ENCODE data around the gene PKN3.
"Not testable (repeated sequence)": the region's sequence is repeated elsewhere in the genome, so short reads cannot be mapped to it uniquely, and the experiment has no call there.

PKN3 gene

DNA sequence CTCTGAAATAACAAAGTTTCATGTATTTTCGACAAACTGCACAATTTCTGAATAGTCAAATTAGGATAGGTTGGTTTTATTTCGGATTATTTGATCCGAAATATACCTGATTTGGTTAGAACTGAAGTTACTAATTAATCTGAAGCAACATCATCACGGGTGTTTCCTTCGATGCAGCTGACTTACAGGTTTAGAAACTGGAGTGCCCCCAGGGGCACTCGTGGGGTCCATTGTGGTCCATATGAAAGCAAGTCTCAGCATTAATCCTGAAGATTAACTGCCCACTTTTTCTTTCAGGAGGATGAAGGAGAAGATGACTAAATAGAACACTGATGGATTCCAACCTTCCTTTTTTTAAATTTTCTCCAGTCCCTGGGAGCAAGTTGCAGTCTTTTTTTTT is 8.0 kb upstream of the PKN3 start:
- DNase-seq: no peak

DNA sequence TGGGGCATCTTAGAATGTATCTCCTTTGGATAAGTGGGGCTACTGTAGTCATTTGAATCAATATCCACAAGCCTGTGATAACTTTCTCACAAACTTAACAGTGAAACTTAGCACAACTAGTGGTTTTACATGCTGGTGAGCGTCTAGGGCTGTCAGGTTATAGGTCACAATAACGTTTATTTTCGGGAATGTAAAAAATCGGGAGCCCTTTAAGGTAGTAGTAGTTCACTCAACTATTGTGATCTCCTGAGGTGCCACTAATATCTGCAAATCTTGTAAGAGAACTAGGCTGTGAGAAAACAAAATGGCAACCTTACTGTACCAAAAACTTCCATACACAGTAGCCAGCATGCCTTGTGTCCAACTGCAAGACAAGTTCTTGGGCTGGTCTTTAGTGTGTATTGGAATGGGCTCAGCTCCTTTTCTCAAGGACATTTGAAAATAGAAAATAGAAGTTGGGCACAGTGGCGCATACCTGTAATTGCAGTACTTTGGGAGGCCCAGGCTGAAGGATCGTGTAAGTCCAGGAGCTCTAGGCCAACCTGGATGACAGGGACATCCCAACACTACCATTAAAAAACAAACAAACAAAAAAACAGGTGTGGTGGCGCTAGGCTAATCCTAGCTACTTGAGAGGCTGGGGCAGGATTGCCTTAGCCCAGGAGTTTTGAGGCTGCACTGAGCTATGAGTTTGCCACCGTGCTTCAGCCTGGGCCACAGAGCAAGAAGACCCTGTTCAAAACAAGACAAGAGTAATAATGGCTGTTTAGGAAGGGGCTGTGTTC is 5.2 kb upstream of the PKN3 start:
- DNase-seq: no peak

DNA sequence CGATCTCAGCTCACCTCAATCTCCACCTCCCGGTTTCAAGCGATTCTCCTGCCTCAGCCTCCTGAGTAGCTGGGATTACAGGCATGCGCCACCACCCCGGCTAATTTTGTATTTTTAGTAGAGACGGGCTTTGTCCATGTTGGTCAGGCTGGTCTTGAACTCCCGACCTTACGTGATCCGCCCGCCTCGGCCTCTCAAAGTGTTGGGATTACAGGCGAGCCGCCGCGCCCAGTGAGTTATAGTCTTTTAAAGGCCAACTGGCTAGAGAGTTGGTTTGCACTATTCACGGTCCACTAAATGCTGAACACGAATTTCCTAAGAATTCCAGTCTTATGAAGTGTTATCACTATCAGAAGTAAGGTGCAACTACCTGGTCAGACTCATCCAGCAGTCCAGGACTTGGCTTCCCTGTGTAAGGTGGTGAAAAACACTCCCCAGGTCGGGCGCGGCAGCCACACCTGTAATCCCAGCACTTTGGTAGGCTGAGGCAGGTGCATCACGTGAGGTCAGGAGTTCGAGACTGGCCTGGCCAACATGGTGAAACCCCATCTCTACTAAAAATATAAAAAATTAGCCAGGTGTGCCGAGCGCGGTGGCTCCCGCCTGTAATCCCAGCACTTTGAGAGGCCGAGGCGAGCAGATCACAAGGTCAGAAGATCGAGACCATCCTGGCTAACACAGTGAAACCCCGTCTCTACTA is 3.1 kb upstream of the PKN3 start:
- not testable (repeated sequence) for DNase-seq

DNA sequence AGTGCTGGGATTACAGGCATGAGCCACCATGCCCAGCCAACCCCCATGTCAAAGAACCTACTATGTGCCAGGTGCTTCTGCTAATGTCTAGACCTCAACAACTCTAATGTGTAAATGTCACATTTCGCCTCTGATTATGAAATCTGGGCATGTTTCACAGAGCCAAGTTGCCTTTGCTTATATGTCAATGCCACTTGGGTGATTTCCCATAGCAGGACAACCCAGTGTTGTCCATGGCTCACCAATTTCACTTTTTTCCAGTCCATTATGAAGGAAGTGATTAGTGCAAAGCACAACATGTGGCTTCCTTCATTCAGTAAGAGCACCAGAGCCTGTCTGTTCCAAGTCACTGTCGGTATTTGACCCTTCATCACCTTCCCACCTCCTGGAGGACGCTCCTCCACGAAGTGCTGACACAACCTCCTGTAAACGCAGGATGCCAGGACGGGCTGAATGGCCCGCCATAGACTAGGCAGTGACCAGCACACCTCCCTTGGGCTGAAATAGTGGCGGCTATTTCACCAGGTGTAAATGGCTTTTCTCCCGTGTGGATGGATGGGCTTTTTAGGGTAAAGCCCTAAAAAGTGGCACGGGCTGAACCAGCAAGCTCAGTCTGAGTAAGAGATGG is 962 bp upstream of the PKN3 start:
- no peak for DNase-seq

DNA sequence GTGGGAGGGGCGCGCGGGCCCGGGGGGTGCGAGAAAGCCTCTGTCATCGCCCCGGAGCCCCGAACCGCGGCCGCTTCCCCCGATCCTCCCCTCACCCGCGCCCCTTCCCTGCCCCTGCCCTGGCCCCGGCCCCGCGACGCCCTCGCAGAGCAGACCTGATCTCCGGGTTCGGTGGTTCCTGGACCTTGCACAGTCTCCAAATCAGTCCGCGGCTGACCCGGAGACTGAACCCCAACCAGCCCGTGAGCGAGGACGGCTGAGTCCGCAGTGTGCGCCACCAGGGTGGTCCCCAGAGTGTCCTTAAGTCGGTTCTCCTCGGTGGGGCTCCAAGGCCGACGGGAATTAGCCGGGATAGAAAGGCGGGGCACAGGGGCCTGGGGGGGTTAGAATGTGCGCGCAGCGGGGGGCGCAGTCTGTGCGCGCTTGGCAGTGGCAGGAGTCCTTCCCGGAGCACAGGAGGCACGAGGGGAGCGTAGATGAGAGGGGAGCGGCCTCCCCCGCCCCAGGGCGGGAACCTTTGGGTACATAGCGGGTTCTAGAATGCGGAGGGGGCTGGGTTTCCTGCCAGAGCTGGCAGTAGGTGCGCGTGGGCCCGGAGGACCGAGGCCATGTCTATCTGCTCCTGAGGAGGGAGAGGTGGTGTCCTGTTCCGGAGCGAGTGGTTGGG is 779 bp downstream of the PKN3 start:
- no peak for DNase-seq

DNA sequence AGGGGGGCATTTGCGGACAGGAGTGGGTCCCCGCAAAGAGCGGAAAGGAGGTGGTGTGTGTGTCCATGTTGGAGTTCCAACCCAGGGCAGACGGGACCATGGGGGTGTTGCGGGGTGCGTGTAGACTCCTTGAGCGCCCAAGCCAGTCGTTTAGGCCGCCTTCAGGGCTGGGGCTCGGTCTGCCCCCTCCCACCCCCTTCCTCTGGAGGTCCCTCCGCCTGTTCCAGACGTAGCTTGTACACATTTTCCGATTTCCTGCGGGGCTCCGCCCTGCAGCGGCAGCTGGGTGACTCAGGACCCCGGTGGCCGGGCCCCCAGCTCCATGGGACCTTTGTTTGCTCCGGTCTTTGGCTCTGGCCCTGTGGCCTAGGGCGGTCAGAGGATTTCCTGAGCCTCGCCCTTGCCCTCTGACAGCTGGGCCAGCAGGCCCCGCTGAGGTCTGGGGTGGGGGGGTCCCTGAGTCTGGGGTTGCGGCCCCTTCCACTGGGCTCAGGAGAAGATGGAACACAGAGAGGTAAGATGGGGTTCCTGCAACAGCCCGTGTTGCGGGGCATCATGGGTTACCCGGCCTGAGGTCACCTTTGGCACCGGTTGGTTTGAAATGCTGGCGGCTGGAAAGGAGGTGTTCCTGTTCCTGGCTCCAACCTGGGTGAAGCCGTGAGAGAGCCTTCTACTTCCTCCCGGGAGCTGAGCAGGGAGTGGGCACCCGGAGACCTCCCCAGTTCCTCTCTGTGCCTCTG is 1.5 kb downstream of the PKN3 start:
- DNase-seq: no peak

DNA sequence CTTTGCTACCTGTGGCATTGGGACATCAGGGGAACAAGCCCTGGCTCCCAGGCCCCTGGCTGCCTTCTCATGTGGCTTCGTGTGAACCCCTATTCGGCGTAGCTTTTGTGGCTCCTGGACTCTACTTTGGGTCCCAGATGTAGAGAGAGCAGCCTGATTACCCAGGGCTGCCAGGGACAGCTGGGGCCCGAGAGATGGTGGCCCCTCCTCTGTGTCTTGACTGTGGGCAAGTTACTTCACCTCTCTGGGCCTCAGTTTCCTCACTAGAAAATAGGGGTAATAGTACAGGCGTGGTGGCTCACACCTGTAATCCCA is 2.0 kb downstream of the PKN3 start:
- no peak for DNase-seq

DNA sequence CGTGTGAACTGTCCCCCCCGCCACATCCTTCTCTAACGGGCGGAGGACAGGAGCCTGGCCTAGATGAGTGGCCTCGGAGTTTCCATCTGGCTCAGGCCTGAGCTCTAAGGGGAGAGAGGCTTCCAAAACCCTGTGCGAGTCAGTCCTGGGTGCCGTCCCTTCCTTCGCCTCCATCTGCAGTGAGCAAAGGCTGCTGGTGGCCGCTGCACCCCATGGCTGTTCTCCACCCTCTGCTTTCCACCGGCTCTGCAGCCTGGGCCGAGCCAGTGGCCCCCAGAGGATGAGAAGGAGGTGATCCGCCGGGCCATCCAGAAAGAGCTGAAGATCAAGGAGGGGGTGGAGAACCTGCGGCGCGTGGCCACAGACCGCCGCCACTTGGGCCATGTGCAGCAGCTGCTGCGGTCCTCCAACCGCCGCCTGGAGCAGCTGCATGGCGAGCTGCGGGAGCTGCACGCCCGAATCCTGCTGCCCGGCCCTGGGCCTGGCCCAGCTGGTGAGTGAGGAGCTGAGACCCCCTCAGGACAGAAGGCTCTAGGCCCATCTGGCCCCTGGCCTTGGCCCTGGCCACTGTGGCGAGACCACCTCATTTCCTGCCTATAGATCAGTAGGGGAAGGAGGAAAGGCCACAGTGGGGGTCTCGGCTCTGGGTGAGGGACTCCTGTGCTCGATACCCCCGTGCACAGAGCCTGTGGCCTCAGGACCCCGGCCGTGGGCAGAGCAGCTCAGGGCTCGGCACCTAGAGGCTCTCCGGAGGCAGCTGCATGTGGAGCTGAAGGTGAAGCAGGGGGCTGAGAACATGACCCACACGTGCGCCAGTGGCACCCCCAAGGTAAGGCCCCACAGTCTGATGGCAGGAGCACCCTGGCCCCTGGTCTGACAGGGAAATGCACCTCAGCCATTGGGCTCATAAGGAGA is 3.0 kb downstream of the PKN3 start:
- no peak for DNase-seq

DNA sequence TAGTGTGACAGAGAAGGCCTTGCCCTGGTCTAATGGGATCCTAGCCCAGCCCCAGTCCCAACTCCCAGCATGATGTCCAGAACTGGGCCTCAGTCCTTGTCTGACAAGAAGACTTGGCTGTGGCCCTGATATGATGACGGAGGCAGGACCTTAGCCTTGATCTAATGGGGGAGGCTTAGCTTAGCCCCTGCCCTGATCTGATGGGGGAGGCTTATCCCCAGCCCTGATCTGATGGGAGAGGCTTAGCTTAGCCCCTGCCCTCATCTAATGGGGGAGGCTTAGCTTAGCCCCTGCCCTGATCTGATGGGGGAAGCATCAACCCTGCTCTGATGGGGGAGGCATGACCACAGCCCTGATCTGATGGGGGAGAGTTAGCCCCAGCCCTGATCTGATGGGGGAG is 3.7 kb downstream of the PKN3 start:
- no peak for DNase-seq

DNA sequence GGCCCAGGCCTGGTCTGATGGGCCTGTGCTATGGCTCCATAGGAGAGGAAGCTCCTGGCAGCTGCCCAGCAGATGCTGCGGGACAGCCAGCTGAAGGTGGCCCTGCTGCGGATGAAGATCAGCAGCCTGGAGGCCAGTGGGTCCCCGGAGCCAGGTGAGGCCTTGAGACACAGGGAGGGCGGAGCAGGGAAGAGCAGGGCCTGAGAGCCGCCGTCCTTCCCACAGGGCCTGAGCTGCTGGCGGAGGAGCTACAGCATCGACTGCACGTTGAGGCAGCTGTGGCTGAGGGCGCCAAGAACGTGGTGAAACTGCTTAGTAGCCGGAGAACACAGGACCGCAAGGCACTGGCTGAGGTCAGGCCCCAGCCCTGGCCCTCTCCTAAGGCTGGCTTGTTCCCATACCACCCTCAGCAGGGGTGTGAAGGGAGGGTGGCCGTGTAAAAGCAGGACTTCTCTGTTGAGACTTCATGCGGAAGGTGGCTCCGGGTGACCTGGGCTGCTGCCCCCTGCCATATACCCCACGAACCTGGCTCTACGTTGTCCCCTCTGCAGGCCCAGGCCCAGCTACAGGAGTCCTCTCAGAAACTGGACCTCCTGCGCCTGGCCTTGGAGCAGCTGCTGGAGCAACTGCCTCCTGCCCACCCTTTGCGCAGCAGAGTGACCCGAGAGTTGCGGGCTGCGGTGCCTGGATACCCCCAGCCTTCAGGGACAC is 4.5 kb downstream of the PKN3 start:
- DNase-seq: no peak

DNA sequence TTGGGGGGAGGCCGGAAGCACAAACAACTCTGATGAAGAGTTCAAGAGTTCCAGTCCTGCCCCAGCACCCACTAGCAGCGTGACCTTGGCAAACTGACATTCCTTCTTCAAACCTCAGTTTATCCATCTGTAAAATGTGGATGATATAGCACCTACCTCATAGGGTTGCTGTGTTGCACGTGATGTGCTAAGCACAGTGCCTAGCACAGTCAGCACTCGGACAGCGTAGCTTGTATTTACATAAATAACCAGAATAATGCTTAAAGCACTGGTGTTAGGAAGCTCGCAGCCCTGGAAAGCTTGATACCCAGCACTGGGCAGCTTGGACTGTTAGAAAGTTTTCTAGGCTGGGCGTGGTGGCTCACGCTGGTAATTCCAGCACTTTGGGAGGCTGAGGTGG is 5.1 kb downstream of the PKN3 start:
- DNase-seq: no peak

DNA sequence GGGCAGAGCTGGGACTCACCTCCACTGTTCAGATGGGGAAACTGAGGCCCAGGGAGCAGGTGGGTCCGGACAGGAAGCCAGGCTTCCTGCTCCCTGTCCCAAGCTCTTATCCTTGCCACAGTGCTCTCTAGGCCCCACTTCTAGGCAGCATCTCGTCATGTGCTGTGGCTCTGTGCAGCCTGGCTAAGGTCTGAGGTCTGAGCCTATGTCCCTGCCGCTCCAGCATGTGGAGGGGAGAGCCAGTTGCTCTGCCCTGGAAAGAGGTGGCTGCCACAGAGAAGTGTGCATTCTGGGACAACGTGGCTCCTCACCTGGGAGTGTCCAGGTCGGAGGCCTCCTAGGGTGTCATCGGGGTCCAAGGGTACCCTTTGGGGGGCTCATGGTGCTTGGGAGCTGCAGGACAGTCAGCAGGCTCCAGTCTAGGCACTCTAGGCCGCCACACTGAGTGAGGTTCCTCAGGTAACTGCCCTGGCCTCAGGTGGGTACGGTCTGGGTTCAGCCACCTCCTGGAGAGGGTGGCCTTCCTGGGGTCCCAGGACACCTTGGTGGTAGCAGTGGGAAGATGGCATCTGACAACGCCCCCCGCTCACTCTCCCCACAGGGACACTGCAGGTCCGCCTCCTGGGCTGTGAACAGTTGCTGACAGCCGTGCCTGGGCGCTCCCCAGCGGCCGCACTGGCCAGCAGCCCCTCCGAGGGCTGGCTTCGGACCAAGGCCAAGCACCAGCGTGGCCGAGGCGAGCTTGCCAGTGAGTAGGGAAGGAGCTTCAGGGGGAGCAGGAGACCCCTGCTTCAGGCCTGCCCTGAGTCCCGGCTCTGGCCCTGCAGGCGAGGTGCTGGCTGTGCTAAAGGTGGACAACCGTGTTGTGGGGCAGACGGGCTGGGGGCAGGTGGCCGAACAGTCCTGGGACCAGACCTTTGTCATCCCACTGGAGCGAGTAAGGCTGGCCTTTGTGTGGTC is 10.4 kb downstream of the PKN3 start:
- no peak for DNase-seq

DNA sequence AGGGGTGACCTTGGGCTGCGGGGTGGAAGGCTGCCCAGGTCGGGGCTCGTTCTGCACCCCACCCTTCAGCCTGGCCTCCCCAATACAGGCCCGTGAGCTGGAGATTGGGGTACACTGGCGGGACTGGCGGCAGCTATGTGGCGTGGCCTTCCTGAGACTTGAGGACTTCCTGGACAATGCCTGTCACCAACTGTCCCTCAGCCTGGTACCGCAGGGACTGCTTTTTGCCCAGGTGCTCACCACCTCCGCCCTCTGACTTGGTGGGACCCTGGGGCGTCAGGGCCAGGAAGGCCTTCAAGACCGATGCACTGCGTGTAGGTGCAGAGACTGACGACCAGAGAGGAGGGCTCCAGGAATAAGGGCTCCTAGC is 11.1 kb downstream of the PKN3 start:
- DNase-seq: no peak

DNA sequence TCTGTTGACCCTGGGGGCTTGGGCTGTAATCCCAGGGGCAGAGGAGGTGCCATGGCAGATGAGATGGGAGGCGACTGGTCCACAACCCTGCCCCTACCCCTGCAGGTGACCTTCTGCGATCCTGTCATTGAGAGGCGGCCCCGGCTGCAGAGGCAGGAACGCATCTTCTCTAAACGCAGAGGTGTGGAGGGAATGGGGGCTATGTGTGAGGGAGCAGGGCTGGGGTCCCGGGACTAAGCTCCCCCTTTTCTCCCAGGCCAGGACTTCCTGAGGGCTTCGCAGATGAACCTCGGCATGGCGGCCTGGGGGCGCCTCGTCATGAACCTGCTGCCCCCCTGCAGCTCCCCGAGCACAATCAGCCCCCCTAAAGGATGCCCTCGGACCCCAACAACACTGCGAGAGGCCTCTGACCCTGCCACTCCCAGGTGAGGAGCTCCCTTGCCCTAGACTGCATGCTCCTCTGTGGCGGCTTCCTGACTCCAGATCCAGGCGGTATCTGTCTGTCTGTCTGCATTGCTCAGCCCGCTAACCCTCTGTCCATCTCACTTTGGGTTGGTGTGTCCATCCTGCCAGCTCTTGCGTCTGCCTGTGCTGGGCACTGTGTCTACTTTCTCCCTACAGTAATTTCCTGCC is 11.8 kb downstream of the PKN3 start:
- DNase-seq: no peak

DNA sequence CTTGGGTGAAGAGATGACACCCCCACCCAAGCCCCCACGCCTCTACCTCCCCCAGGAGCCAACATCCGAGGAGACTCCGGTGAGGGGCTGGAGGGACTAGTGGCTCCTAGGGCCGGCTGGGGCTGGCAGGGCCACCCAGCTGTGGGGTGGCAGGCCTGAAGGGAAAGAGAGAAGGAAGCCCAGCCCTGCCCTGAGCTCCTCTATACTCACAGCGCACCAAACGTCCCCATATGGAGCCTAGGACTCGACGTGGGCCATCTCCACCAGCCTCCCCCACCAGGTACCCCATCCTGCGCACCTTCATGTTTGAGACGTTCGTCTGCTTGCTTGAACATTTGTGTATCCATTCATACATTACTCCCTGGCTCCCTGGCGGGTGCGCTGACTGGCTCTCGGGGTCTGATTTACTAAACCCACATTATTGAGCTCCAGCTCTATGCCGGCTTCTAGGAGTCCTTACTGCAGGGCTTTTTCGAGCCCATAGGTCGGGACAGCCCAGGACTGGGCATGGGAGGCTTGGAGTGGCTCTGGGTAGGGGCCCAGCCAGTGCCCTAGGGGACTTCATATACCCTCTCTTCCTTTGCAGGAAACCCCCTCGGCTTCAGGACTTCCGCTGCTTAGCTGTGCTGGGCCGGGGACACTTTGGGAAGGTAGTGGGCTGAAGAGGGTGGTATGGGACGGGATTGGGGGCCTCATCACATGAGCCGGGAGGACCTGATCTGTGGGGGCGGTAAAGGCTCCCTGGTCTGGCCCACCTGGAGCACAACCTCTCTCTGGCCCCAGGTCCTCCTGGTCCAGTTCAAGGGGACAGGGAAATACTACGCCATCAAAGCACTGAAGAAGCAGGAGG is 12.5 kb downstream of the PKN3 start:
- DNase-seq: no peak

DNA sequence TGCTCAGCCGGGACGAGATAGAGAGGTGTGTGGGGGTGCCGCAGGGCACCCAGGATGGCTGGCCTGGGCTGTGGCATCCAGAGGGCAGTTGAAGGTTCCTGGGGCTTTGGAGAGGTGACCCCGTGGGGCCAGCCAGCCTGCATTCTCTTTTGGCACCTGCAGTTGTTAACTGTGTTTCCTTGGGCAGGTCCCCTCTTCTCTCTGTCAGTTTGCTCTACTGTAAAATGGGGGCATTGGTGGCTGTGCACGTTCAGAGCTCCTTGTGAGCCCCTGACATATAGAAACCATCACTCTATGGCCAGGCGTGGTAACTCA is 13.1 kb downstream of the PKN3 start:
- DNase-seq: no peak

DNA sequence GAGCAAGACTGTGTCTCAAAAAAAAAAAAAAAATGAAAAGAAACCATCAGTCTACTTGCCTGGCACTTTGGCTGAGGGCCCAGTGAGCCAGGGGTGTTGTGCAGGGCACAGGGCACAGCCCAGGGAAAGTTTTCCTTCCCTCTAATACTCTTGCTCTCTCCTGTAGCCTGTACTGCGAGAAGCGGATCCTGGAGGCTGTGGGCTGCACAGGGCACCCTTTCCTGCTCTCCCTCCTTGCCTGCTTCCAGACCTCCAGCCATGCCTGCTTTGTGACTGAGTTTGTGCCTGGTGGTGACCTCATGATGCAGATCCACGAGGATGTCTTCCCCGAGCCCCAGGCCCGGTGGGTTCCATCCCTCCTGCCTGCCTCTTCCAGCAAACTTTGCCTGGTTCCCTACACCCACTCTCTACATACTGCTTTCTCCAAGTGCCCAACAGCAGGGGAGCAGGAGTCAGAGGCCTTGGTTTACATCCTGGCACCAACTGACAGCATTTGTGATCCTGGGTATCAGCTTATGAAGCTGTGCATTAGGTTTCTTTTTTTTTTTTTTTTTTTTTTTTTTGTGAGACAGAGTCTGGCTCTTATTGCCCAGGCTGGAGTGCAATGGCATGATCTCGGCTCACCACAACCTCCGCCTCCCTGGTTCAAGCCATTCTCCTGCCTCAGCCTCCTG is 14.4 kb downstream of the PKN3 start:
- no peak for DNase-seq

DNA sequence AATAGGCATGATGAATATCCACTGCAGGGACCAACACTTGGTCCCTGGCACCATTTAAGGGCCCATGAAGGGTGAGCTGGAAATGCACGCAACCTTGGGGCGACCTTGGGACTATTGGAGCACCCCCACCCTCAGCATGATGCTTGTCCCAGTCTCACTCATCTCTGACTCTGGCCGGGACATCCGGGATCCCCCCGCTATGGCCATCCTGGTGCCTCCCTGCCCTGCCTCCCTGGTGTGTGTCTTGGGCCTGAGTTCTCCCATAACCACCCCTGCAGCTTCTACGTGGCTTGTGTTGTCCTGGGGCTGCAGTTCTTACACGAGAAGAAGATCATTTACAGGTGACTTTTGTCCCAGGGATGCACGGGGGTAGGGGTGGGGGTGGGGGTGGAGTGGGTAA is 15.7 kb downstream of the PKN3 start:
- DNase-seq: no peak
